Ishikawa (cell line): ENCODE measurements around the gene IL1RN.

Source experiments
- CEBPB ChIP-seq: IDR thresholded peaks from 2 replicates; pipeline ENCODE4 v1.6.1; 2012
- CREB1 ChIP-seq: IDR thresholded peaks from 2 replicates; pipeline ENCODE4 v1.6.1; 2012; ENCODE audit warnings: low read depth
- EP300 ChIP-seq: IDR thresholded peaks from 2 replicates; pipeline ENCODE4 v1.6.1; 2012; ENCODE audit warnings: borderline replicate concordance
- FOXM1 ChIP-seq: IDR thresholded peaks from 2 replicates; pipeline ENCODE4 v1.6.1; 2012; ENCODE audit warnings: low read depth, borderline replicate concordance
- NFIC ChIP-seq: IDR thresholded peaks from 2 replicates; pipeline ENCODE4 v1.6.1; 2012
- RAD21 ChIP-seq: IDR thresholded peaks from 2 replicates; pipeline ENCODE4 v1.6.1; 2012; ENCODE audit warnings: low read depth
- TAF1 ChIP-seq: IDR thresholded peaks from 2 replicates; pipeline ENCODE4 v1.6.1; 2012; ENCODE audit warnings: low read depth, mild to moderate bottlenecking
- TCF12 ChIP-seq: IDR thresholded peaks from 2 replicates; pipeline ENCODE4 v1.6.1; 2012; ENCODE audit warnings: low read depth
- TEAD4 ChIP-seq: IDR thresholded peaks from 2 replicates; pipeline ENCODE4 v1.6.1; 2012
- YY1 ChIP-seq: IDR thresholded peaks from 2 replicates; pipeline ENCODE4 v1.6.1; 2012; ENCODE audit warnings: low read depth
- ZBTB7A ChIP-seq: IDR thresholded peaks from 2 replicates; pipeline ENCODE4 v1.6.1; 2012; ENCODE audit warnings: low read depth
- TF ChIP-seq, protein P1 (sequence below): IDR thresholded peaks from 2 replicates; pipeline ENCODE4 v1.6.1; 2012
- TF ChIP-seq, protein P2 (sequence below): IDR thresholded peaks from 2 replicates; pipeline ENCODE4 v1.6.1; 2012; ENCODE audit warnings: low read depth, mild to moderate bottlenecking
- TF ChIP-seq, protein P3 (sequence below): IDR thresholded peaks from 2 replicates; pipeline ENCODE4 v1.6.1; 2012

IL1RN gene

DNA sequence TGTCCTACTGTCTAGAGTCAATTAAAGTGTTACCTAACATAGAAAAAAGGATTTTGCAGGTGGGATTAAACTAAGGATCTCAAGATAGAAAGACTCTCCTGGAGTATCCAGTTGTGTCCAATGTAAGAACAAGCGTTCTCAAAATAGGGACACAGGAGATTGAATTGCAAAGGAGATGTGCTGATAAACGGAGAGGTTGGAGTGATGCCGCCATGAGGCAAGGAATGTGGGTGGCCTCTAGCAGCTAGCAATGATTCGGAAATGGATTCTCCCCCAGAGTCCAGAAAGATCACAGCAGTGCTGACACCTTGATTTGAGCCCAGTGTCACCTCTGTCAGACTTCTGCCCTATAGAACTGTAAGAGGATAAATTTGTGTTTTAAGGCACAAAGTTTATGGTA is 24.1 kb upstream of the IL1RN start:
- no peak for TF ChIP-seq RAD21
- TF ChIP-seq TCF12: no peak
- no peak for TF ChIP-seq FOXM1
- no peak for TF ChIP-seq CEBPB

DNA sequence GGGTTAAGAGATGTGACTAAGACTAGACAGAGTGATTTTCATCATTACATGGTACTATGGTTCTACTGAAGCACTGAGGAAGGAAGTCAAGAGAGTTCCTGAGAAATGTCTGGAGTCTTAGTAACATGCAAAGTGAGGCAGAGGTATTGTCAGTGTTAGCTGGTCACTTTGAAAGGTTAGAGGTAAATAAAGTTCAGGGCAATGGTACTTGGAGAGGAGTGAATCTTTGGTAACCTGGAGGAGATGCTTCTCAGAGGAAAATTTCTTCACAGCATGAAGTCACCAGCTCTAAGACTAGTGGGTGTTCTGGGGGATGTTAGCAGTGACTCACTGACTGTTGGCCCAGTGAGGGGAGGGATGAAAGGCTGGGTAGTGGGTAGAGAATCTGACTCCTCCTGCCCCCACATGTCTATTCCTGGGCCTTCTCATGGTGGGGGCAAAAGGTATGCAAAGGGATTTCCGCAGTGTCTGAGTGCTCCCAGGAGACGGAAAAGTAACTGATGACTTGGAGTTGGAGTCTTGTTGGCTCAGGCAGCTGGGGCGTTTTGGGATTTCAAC is 23.3 kb upstream of the IL1RN start:
- no peak for TF ChIP-seq YY1
- TF ChIP-seq, protein P1, sequence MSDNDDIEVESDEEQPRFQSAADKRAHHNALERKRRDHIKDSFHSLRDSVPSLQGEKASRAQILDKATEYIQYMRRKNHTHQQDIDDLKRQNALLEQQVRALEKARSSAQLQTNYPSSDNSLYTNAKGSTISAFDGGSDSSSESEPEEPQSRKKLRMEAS: no peak
- no peak for TF ChIP-seq CREB1
- TF ChIP-seq TEAD4: no peak
- no peak for TF ChIP-seq RAD21
- TF ChIP-seq, protein P2, sequence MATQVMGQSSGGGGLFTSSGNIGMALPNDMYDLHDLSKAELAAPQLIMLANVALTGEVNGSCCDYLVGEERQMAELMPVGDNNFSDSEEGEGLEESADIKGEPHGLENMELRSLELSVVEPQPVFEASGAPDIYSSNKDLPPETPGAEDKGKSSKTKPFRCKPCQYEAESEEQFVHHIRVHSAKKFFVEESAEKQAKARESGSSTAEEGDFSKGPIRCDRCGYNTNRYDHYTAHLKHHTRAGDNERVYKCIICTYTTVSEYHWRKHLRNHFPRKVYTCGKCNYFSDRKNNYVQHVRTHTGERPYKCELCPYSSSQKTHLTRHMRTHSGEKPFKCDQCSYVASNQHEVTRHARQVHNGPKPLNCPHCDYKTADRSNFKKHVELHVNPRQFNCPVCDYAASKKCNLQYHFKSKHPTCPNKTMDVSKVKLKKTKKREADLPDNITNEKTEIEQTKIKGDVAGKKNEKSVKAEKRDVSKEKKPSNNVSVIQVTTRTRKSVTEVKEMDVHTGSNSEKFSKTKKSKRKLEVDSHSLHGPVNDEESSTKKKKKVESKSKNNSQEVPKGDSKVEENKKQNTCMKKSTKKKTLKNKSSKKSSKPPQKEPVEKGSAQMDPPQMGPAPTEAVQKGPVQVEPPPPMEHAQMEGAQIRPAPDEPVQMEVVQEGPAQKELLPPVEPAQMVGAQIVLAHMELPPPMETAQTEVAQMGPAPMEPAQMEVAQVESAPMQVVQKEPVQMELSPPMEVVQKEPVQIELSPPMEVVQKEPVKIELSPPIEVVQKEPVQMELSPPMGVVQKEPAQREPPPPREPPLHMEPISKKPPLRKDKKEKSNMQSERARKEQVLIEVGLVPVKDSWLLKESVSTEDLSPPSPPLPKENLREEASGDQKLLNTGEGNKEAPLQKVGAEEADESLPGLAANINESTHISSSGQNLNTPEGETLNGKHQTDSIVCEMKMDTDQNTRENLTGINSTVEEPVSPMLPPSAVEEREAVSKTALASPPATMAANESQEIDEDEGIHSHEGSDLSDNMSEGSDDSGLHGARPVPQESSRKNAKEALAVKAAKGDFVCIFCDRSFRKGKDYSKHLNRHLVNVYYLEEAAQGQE: no peak
- TF ChIP-seq TAF1: no peak
- no peak for TF ChIP-seq ZBTB7A
- TF ChIP-seq FOXM1: no peak

DNA sequence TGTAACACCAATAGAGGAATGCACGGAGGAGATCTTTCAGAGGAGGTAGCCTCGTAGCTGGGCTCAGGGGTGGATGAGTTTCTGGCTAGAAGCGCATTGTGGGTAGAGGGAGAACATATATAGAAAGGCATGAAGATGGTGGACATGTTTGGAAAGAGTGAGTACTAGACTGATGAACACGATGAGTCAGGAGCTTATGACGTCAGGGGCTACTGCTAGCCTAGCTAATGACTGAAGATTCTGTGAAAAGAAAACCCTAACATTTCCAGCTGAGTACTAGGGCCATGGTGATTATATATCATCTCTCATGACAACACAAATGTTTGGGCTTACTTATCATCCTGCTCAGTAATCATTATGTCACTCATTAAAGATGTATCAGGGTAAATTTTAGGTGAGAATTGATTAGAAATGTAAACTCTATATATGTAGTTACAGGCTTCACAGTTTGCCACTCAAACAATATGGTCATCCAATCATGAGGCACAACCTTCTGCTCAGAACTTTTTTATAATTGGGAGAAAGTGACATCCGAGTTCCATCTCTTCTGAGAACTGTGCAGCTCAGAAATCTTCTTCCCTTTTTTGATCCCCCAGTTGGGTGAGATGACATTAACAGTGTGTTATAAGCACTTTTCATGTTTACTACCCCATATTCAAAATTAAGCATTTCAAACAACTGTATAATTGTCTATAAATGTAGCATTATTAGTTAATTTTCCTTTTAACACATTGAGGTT is 22.2 kb upstream of the IL1RN start:
- TF ChIP-seq FOXM1: no peak
- no peak for TF ChIP-seq CEBPB
- TF ChIP-seq TCF12: no peak
- TF ChIP-seq, protein P1: no peak
- TF ChIP-seq TAF1: no peak
- TF ChIP-seq, protein P2: no peak
- TF ChIP-seq EP300: no peak
- no peak for TF ChIP-seq NFIC
- no peak for TF ChIP-seq RAD21
- no peak for TF ChIP-seq TEAD4
- no peak for TF ChIP-seq YY1
- TF ChIP-seq, protein P3, sequence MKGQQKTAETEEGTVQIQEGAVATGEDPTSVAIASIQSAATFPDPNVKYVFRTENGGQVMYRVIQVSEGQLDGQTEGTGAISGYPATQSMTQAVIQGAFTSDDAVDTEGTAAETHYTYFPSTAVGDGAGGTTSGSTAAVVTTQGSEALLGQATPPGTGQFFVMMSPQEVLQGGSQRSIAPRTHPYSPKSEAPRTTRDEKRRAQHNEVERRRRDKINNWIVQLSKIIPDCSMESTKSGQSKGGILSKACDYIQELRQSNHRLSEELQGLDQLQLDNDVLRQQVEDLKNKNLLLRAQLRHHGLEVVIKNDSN: no peak
- TF ChIP-seq CREB1: no peak

DNA sequence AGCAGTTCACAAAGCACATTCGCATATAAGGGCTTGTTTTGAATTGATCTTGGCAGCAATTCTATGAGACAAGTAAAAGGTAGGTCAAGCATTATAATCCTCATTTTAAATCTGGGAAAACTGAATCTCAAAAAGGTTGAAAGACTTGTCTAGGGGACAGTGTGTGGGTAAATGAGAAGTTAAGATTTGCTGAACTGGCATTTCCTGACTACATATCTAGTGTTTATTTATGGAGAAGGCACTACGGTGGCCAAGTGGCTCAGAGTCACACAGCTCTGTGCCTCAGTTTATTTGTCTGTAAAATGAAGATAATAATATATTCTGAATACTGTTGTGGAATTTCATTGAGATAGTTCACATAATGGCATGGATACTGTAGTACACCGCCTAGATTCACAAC is 16.3 kb upstream of the IL1RN start:
- TF ChIP-seq RAD21 (no peak), TEAD4 (no peak), CREB1 (no peak), YY1 (no peak), NFIC (no peak), TCF12 (no peak), CEBPB (no peak)
- TF ChIP-seq, protein P2: no peak

DNA sequence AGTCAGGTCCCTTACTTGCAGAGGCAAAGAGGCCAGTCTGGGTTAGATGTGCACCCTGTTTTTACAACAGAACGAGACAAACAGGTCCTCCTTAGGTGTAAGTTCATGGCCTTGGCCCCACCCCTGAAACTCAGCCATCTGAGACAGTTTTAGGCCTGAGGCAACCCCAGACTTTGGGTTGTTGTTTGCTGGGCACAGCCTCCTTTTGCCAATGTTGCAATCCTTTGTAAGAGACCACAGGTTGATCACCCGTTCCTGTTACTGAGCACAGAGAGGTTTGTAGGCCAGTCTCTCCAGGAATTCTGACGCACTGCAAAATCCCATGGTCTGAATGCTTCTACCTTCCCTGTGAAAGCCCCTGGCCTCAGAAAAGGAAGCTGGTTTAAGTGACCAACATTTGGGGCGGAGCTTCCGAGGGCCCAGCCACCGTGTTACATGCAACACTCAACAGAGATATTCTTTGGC is 15.5 kb upstream of the IL1RN start:
- peak; percentile 50; the same call in 1 of the 2 replicates for TF ChIP-seq CEBPB
- TF ChIP-seq FOXM1: no peak
- TF ChIP-seq, protein P3: no peak
- TF ChIP-seq TEAD4: no peak
- TF ChIP-seq ZBTB7A: no peak
- TF ChIP-seq, protein P1: no peak
- no peak for TF ChIP-seq YY1
- TF ChIP-seq, protein P2: no peak
